HG03442 (cell line): ENCODE measurements around the gene GOLIM4.

ENCODE experiments used
- ATAC-seq: cut with Tn5 transposase; IDR thresholded peaks from one replicate; pipeline ENCODE4 v1.9.1; 2021; ENCODE audit warnings: mild to moderate bottlenecking, moderate library complexity; ENCODE audit not compliant: unreplicated experiment

Gene GOLIM4

DNA sequence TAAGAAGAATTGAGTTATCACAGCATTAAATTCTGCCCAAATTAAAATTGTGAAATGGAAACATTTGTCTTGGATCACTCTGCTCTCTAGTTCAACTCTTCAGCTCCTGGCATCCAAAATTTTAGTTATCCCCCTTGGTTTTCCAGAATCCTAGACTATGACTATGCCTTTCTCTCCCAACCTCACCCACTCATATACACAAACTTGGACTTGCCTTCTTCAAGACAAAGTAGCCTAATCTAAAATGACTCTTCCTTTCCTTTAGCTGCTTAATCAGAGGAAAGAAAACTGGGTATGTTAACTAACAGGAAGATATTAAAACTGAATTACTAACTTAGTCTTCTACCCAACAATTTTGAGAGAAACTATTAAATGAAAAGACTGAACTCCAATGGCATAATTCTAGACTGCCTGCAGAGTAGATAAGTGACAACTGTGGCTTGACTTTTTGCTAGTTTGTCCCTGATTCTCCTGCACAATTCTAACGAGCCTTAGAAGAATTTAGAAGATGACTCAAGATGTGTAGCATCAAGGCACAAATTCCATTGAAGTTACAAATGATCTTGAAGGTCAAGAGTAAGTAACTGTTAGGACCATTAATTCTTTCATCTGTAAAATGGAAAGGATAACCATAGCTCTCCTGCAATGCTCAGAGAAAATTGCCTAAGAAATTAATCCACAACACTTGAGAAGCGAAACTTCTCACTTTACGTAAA, 5.2 kb upstream of the GOLIM4 start:
- ATAC-seq = no peak

DNA sequence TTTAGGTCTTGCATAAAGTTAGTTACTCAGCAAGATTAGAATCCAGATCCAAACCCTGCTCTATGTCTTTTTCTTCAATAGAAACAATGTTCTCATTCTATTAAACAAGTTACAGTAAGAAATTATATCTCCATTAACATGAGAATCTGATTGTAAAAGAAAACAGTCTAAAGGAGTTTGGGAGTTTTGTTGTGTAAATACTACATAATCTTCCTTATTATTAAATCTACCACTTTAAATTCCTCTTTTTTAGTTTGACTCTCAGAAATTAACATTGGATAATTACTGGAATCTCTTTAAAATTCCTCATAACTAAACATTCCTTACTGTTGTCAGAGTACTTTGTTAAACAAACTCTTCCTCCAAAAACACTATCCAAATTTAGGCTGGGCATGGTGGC, 1.7 kb upstream of the GOLIM4 start:
- no peak for ATAC-seq

DNA sequence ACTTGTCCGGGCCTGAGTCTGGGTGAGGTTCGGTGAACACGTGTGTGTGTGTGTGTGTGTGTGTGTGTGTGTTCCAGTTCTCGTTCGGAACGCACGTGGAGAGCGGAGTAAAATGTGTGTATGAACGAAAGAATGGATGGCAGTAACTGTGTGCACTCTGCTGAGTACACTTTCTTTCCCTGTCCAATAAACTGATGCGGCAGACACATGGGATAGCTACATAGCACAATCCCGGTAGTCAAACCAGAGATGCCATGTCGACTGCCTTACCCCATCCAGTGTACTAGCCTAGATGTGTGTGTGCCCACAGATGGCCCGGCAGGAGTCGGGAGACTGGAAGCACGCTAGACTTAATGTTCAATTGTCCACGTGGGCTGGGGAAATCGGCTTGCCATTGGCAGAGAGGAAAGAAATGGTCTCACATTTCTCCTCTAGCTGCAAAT, 507 bp upstream of the GOLIM4 start:
- ATAC-seq = peak; percentile 8

DNA sequence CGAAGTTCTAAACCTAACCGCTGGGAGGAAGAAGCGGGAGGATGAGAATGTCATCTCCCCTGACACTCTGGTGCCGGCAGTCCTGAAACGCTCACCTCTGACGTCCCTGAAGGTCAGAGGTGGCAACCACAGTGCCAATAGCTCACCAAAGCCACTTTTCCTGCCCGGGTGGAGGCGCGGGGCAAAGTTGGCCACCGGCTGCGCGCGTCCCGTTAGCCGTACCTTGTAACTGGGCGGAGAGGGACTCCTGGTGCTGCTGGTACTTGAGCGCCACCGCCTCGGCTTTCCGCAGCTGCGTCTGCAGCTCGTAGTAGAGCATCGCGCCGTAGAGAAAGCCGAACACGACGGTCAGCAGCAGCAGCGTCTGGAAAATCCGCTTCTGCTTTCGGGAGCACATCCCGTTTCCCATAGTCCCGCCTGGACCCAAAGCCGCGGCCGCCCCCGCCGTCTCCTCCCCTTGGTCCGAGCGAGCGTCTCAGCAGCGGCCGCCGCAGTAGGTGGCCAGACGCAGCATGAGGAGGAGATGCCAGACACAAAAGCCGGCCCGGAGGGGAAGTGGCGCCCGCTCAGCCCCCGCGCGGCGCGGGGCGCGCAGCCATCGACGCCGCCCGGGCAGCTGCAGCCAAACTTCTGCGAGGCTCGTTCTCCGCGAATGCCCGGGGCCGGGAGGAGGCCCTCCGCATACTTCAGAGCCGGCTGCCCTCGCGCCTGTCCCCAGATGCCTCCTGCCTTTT, 680 bp downstream of the GOLIM4 start:
- peak; percentile 41 for ATAC-seq

DNA sequence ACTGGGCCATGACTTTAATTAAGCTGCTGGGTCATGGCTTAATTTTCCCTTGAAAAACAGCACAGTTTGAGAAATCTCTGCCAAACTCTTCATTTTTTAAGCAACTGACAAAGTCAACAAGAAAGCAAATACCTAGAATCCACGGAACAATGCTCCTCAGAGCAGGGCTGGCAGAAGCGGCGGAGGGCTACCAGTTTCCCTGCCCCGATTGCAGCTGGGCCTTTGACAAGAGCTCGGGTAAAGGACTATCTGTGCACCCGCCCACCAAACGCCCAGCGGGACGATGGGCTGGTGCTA, 1.2 kb downstream of the GOLIM4 start:
- ATAC-seq = no peak

DNA sequence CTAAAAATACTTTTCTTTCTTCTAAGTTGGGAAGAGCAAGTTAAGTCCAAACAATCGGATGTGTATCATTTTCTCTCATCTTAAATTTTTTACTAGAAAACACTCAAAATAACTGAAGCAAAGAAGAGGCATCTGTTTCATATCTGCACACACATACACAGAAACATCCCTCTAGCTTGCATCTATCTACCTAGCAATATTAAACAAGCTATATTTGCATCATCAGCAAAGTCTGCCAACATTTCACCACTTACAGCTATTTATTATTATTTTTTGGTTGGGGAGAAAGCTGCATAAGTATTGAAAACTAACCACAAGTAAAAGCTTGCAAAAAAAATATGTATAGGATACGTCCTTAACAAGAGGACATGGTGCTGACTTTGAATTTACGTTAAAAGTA, 1.9 kb downstream of the GOLIM4 start:
- no peak for ATAC-seq

DNA sequence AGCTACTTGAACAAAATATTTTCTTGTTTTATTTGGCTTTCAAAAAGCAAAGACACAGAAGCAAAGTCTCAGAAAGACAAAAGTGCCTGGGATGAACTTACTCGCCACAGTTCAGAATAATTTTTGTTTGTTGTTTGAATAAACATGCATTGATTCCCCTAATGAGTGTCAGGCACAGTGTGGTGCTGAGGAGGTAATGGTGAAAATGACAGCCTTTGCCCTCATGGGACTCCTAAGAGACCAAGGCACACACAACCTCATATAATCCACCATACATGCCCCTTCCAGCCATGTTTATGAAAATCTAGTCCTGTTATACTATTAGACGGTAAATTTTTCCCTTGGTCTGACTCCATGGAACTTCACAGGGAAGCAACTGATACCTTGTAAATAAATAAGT, 2.5 kb downstream of the GOLIM4 start:
- no peak for ATAC-seq

DNA sequence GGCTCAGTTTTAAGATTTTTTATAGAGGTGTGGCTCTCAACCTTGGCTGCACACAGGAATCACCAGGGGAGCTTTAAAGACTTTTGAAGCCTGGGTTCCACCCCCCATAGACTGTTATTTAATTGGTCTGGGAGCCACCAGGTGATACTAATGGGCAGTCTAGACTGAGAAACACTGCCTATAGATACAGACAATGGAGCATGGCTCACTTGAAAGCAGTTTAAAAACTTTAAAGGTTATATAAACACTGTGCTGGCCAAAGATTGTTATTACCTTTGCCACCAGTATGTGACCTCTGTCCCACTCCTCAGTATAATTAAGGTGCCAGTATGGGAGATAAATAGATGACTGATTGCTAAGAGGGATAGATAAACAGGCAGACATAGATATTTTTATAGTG, 3.8 kb downstream of the GOLIM4 start:
- no peak for ATAC-seq

DNA sequence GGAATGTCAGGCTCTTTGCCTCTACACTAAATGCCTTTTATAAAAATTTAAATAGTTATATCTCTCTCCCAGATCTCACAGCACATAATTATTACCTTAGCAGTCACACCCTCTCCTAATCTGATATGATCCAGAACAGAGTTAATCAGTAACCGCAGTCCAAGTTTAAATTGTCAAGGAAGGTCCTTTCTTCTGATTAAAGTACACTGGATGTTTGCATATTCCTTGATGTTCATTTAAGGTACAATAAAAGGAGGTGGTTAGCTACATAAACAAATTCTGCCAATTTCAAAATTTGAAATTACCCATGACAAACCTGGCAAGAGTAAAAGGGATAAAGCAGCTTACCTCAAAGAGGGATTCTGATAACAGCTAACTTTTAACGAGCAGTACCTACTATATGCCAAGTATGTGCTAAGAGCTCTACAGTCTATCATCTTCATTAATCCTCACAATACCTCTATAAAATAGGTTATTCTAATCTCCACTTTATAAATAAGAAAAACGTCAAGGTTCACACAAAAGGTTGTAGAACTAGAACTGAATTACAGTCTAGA, 4.3 kb downstream of the GOLIM4 start:
- ATAC-seq = no peak

DNA sequence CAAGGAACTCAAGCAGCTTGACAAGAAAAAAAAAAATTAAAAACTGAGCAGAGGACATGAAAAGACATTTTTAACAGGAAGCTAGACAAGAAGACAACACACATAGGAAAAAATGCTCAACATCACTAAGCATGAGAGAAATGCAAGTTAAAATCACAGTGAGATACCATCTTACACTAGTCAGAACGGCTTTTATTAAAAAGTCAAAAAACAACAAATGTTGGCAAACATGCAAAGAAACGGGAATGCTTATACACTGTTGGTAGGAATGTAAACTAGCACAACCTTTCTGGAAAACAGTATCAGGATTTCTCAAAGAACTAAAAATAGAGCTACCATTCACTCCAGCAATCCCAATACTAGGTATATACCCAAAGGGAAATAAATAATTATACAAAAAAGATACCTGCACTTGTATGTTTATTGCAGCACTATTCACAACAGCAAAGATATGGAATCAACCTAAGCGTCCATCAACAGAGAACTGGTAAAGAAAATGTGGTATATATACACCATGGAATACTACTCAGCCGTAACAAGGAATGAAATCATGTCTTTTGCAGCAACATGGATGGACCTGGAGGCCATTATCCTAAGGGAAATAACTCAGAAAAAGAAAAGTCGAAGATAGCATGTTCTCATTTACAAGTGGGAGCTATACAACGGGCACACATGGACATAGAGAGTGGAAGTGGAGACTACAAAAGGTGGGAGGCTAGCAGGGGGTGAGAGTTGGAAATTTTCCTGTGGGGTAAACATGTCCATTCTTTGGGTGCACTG, 5.2 kb downstream of the GOLIM4 start:
- ATAC-seq = no peak

DNA sequence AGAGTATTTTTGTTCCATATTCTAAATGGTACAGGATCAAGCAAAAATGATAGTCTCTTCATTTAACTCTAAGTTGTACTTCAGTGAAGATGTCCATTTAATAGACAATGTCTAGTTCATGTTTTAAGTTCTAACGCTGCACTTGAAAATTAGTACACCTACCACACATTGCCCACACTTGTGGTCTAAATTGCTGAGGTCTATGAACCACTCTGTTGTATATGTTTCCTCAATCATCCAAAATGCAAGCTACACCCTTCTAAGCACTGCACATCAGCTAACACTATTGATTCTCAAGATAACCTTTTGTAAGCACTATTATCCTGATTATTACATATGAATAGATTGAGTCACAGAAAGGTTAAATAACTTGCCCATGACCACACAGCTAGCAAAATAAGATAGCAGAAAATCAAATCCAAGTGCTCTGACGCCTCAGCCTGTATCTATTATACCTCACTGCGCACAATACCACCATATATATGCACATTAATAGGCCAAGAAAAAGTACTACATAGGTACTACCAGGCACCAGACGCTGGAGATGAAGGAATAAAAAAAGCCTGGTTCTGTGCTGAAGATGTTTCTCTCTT, 6.4 kb downstream of the GOLIM4 start:
- ATAC-seq = no peak

DNA sequence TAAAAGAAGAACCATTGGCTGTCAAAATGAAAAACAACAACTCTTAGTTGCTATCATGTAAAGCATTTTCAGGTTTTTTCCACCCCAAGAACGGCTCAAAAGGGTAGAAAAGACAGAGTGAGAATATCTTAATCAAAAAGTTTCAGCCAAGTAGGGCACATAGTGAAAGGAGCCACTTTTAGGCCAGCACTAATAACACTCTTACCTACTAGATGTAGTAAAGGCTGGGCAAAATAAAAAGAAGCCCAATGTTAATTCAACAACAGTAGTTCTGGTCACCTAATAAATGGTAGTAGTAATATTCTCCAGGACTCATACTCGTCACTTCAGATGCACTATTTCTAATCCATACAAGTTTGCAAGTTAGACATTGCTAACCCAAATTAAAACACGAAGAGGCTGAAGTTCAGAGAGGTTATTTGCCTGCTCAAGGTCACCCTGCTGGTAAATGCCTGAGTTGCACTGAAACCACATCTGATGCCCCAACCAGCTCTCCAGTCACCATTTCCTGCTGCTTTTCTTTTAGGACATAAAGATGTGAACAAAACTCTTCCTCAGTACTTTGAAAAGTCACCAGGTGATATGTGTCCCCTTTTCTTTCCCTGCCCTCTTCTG, 7.5 kb downstream of the GOLIM4 start:
- ATAC-seq = peak; percentile 70

DNA sequence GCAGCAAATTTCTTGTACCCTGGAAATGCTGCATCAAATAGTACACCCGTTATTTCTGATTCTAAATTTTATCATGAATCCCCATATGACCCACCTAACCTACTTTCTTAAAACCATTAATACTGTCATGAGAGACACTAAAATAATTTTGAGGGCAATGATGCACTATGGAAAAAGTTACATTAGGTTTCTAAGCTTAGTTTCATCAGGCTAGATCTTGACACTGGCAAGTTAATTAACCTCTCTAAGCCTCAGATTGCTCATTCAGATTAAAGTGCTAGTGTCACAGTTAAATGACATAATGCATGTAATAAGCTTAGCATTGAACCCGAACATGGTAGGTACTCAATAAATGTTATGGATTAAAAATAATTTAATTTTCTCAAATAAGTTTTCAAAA, 8.2 kb downstream of the GOLIM4 start:
- ATAC-seq = no peak

DNA sequence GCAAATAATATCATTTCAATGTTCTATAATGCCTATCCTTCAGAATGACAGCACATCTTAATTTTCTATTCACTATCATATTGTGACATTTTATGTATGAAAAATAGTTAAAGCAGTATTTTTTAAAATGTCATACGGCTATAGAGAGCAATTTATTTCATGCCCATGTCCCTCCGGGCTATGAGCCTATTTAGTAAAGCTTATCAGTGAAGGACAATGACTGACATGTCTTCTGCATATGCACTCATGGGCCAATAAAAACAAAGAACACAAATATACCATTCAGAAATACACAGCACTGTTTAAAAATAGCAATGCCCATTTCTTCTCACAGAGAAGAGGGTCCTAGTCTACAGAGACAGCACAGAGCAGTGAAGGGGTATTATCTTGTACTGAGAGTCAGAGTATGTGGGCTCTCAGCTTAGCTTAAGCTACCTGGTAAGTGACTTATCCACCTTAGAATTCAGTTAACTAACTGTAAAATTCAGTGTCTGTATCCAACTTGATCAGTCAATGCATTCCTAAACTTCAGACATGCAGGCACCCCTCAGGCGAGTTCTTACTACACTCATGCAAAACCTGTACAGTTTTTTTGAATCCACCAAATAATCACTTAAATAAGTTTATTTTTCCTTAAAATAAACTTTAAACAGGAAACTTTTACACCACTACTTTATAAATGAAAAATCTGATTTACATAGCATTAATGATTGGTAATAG, 9.0 kb downstream of the GOLIM4 start:
- no peak for ATAC-seq

DNA sequence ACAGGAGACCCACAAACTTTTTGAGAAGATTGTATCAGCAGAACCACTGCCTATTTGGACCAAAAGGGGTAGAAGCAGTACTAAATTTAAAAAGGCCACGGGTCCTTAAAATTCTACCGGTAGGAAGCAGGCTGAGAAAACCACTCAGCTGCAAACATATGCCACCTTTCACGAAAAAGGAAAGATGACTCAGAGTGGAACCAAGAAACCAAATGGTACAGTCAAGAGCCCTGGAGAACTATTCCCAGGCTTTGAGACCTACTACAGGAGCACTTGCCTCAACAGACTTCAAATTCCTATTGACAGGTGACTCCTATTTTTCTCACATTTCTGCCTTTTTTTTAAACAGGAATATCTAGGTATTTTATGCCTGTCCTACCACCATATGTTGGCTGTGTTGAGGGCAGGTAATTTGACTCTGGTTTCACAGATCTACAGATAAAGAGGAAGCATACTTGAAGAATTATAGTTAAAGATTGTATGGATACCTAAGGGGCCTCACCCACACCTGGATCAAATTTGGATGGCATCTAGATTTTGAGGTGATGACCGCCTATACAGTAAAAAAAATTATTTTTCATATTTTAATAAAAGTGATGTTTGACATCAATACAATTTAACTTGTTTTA, 10.1 kb downstream of the GOLIM4 start:
- ATAC-seq = peak; percentile 58

DNA sequence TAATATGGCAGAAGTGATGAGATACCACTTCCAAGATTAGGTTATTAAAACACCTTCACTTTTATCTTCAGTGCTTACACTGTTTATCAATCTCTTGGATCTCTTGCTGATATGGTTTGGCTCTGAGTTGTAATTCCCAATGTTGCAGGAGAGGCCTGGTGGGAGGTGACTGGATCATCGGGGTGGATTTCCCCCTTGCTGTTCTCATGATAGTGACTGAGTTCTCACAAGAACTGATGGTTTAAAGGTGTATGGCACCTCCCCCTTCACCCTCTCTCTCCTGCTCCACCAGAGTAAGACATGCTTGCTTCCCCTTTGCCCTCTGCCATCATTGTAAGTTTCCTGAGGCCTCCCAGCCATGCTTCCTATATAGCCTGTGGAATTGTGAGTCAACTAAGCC, 11.8 kb downstream of the GOLIM4 start:
- no peak for ATAC-seq

DNA sequence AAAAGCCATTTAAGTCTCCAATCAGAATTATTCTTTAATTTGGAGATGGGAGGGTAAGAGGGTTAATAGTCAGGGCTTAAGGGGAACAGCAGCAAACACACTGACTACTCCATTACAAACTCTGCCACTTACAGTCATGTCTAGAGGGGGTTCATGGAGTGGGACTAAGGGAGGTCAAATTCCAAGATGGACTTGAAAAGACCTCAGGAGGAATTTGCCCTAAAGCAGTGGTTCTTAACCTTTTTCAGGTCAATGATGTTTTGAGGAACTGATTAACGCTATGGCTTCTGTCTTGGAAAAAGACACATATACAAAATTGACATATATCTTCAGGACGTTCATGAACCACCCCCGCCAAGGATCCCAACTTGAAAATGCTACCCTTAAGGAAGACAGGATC, 13.9 kb downstream of the GOLIM4 start:
- ATAC-seq = no peak

DNA sequence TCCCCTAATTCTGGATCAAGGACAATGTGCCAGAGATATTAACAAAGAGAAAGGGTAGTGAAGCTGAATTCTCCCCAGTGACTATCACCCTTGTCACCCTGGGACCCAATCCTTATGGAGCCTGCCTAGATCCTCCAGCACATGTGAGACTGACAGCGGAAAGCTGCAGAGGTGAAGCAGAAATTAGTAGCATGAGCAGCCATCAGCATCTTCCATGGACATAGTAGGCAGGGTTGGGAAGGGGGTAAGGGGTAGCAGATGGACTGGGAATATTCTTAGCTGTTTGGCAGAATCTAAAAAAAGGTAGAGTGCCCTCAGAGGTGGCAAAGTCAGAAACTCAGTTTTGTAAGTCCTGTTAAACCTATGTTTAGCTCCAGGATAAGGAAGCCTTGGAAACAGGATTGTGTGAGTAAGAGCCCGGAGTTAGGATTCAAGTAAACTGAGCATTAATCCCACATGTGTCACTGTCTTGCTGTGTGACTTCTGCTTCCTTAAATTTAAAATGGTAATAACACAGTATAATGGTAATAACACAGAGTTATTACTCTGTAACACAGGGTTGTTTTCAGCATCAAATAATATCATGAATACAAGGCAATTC, 14.5 kb downstream of the GOLIM4 start:
- ATAC-seq = no peak

DNA sequence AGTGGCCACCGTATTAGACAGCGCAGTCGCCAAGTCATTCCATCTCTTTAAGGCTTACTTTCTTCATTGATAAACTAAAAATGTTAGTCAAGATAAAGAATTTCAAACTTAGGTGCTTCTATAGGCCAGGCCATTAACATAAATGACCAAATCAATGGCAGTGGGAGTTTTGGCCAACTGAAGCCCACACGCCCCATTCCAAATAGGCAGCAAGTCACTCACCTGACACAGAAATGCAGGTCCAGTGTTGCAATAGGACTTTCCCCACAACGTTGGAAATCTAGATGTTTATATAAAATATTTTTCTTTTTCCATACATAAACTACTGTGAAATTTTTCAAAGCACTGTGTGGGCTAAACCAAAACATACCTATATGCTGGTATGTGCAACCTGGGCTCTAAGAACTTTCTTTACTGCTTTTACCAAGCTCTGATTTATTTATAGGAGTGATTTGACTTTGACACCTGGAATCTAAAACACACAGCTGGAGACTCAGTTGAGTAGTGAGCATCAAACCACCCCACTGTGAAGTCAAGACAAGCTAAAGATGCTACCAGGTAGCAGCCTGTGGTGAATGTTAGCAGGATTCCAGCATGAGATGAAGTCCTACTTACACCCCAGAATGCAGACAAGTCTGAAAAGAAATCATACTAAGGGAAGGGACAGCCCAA, 15.1 kb downstream of the GOLIM4 start:
- ATAC-seq = no peak
